Measurements from ENCODE around the gene DDX54. TPM values are rescaled to one million over a fixed set of nuclear protein-coding genes. Genes with fewer than 3 reads are reported as not detected.

Gene DDX54
- total and polyA plus RNA-seq, 8 donors, result 42.0 to 73.6 (median 60.8) TPM

DNA sequence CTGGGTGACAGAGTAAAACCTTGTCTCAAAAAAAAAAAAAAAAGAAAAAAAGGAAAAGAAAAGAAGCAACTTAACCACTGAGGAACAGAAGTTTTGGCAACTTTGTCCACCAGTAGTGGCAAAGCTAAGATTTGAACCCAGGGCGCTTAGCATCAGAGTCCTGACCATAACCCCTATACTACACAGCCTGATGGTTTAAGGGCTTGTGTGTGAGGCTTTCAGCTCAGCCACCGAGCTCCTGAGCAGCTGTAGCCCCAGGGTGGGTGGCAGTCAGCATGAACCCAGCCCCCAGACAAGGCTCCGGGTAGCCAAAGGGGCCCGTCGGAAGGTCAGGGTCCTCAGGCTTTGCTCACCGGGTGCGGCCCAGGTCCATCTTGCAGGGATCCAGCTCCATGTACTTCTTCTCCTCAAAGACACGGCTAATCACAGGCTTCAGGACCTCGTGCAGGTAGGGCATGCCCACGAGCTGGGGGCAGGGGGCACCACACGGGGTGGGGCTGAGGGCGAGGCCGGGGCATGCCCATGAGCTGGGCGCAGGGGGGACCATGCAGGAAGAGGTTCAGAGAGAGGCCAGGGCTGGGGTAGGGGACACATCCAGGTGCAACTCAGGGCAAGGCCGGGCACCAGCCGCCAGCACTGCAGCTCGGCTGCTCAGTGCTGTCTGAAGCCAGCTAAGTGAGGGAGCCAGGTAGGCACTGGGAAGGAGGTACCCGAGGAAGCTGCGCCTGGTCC, 70.7 kb downstream of the DDX54 start:
- Histone ChIP-seq H3K27me3 (peaks cover 0 to 41% of the 10 kb centered on the region in 2 donors), H3K4me1 (no peaks in the 10 kb centered on the region), H3K36me3 (no peaks in the 10 kb centered on the region), H3K27ac (no peak overlapping the region), H3K9me3 (no peaks in the 10 kb centered on the region), H3K4me3 (no peak overlapping the region)
- TF ChIP-seq, protein P1, sequence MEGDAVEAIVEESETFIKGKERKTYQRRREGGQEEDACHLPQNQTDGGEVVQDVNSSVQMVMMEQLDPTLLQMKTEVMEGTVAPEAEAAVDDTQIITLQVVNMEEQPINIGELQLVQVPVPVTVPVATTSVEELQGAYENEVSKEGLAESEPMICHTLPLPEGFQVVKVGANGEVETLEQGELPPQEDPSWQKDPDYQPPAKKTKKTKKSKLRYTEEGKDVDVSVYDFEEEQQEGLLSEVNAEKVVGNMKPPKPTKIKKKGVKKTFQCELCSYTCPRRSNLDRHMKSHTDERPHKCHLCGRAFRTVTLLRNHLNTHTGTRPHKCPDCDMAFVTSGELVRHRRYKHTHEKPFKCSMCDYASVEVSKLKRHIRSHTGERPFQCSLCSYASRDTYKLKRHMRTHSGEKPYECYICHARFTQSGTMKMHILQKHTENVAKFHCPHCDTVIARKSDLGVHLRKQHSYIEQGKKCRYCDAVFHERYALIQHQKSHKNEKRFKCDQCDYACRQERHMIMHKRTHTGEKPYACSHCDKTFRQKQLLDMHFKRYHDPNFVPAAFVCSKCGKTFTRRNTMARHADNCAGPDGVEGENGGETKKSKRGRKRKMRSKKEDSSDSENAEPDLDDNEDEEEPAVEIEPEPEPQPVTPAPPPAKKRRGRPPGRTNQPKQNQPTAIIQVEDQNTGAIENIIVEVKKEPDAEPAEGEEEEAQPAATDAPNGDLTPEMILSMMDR (IDR thresholded peaks at IDR 0.05), result no peak
- intact Hi-C loops (cut with DNase I), result no loop called here
- DNase-seq (no peak), ATAC-seq (no peak)

DNA sequence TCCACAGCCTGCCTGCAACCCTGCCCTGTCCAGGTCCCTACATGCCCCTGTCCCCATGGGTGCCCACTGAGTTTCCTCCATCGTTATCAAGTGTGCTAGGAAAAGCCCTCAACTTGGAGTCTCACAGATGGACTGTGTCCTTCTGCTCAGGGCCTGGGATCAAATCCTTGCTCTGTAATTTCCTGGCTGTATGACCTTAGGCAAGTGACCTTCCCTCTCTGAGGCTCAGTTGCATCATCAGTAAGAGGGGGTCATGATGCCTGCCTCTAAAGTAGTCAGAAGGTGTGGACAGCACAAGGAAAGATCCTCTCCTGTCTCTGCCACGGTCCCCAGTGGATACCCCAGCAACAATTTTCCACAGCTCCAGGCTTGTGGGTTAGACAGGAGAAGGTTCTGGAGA, 71.9 kb downstream of the DDX54 start:
- peaks cover 0 to 41% of the 10 kb centered on the region in 2 donors for H3K27me3 ChIP-seq
- ATAC-seq (no peak), DNase-seq (no peak)
- H3K4me3 ChIP-seq, result no peak overlapping the region
- no peaks in the 10 kb centered on the region for H3K36me3 ChIP-seq
- H3K27ac ChIP-seq, result no peak overlapping the region
- H3K9me3 ChIP-seq, result no peaks in the 10 kb centered on the region
- H3K4me1 ChIP-seq, result no peaks in the 10 kb centered on the region
- intact Hi-C loops (cut with DNase I), result no loop called here
- TF ChIP-seq, protein P1 (IDR thresholded peaks at IDR 0.05), result no peak

DNA sequence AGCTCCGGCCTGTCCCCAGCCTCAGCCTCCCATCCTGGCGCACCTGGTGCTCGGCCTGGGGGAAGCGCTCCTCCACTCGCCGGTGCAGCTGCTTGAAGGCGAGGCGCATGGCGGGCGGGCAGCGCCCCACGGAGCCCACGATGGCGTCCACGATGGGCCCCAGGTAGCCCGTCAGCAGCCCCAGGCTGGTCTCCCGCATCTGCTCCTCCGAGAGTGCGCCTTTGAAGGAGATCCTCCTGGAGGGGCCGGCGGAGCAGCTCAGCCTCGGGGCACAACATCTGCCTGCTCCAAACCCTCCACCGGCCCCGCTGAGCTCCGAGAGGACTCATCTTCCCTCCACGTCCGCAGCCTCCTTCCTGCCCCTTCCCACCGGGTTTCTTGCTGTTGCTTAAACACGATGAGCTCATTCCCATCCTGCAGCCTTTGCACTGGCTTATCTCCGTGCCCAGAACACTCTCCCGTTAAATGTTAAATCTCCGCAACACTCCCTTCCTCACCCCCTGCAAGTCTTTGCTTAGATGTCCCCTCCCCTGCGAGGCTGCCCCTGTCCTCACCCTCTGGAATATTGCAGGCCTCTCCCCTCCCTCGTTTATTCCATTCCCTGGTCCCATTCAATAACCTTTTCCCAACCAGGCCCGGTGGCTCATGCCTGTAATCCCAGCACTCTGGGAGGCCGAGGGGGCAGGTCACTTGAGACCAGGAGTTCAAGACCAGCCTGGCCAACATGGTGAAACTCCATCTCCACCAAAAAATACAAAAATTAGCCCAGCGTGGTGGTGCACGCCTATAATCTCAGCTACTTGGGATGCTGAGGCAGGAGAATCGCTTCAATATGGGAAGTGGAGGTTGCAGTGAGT, 73.0 kb downstream of the DDX54 start:
- Histone ChIP-seq H3K4me1 (no peaks in the 10 kb centered on the region), H3K4me3 (no peak overlapping the region), H3K36me3 (no peaks in the 10 kb centered on the region), H3K27ac (no peak overlapping the region), H3K27me3 (peaks cover 0 to 41% of the 10 kb centered on the region in 2 donors), H3K9me3 (no peaks in the 10 kb centered on the region)
- TF ChIP-seq, protein P1 (IDR thresholded peaks at IDR 0.05), result no peak
- intact Hi-C loops (cut with DNase I), result no loop called here
- DNase-seq, result no peak
- no peak for ATAC-seq

DNA sequence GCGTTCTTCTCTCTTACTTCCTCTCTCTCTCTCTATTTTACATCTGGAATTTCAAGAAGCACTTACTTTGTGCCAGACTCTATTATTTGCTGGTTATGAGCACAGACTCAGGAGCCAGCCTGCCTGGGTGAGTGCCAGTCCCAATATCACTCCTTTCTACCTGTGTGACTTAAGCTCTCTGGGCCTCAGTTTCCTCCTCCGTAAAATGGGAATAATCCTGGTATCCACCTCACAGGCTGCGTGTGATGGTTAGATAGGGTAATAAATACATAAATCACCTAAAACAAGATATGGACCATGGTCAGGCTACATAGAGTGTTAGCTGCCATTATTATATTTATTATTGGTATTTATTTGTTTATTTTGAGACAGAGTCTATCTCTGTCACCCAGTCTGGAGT, 74.0 kb downstream of the DDX54 start:
- TF ChIP-seq, protein P1 (IDR thresholded peaks at IDR 0.05), result no peak
- Histone ChIP-seq H3K27ac (no peak overlapping the region), H3K4me1 (no peaks in the 10 kb centered on the region), H3K27me3 (peaks cover 0 to 35% of the 10 kb centered on the region in 2 donors), H3K36me3 (no peaks in the 10 kb centered on the region), H3K4me3 (no peak overlapping the region), H3K9me3 (no peaks in the 10 kb centered on the region)
- intact Hi-C loops (cut with DNase I), result no loop called here
- no peak for DNase-seq
- no peak for ATAC-seq
